GM23338 (cell line): ENCODE measurements around the gene TRIM63.

Source experiments
- CREB1 ChIP-seq: fragments of 250-450 bp; sonication (Bioruptor Pico); IDR thresholded peaks from 2 replicates; pipeline ENCODE4 v1.5.0; 2020; ENCODE audit warnings: low read depth, mild to moderate bottlenecking, moderate library complexity
- CTCF ChIP-seq, 2 experiments: fragments of 200-600 bp in 1 of 2; sonication (generic) in 1 of 2; conservative IDR thresholded peaks; 2 replicates each; pipeline versions ENCODE4 v1.5.1 to v1.6.1; 2016 to 2017; ENCODE audit warnings: antibody characterized with exemption in 2 of 2, low read depth in 2 of 2, mild to moderate bottlenecking in 2 of 2, moderate library complexity in 1 of 2
- ETS1 ChIP-seq: IDR thresholded peaks from 2 replicates; pipeline ENCODE4 v1.6.1; 2016; ENCODE audit warnings: antibody characterized with exemption
- EZH2 ChIP-seq: fragments of 200-600 bp; sonication (generic); IDR thresholded peaks from one replicate; pipeline ENCODE4 v1.8.0; 2017; ENCODE audit warnings: antibody characterized with exemption, mild to moderate bottlenecking, low read depth; ENCODE audit not compliant: unreplicated experiment
- EZH2phosphoT487 ChIP-seq: fragments of 200-600 bp; sonication (generic); IDR thresholded peaks from one replicate; pipeline ENCODE4 v1.8.1; 2018; ENCODE audit warnings: antibody characterized with exemption; ENCODE audit not compliant: unreplicated experiment
- JUNB ChIP-seq: IDR thresholded peaks from one replicate; pipeline ENCODE4 v1.6.1; 2016; ENCODE audit warnings: antibody characterized with exemption; ENCODE audit not compliant: unreplicated experiment
- NANOG ChIP-seq: IDR thresholded peaks from 2 replicates; pipeline ENCODE4 v1.6.1; 2016; ENCODE audit warnings: antibody characterized with exemption, borderline replicate concordance
- POLR2AphosphoS5 ChIP-seq: IDR thresholded peaks from 2 replicates; pipeline ENCODE4 v1.6.1; 2016; ENCODE audit warnings: antibody characterized with exemption, low read depth
- REST ChIP-seq: IDR thresholded peaks from one replicate; pipeline ENCODE4 v1.6.1; 2018; ENCODE audit warnings: antibody characterized with exemption; ENCODE audit not compliant: unreplicated experiment
- ZNF114 ChIP-seq: fragments of 250-450 bp; sonication (Bioruptor Pico); IDR thresholded peaks from 2 replicates; pipeline ENCODE4 v1.5.0; 2020; ENCODE audit warnings: mild to moderate bottlenecking, moderate library complexity
- ZNF331 ChIP-seq: fragments of 250-450 bp; sonication (Bioruptor Pico); IDR thresholded peaks from 2 replicates; pipeline ENCODE4 v1.5.0; 2020; ENCODE audit warnings: low read depth, mild to moderate bottlenecking, moderate library complexity

- TF ChIP-seq CTCF (conservative IDR thresholded peaks at IDR 0.05; ENCODE audit: low read depth in 2 of 2) (no peak), EZH2 (no peak), POLR2AphosphoS5 (no peak), REST (no peak), ZNF331 (CRISPR knock-in tag) (no peak), ETS1 (no peak), JUNB (no peak), EZH2phosphoT487 (no peak), NANOG (no peak), ZNF114 (no peak), CREB1 (CRISPR knock-in tag) (no peak)
Observed at GRCh38 chr1:26016953-26017545, 50.4 kb downstream of the TRIM63 start.
